ACHN (cell line): ENCODE measurements around the gene IQCK.

Experiments used
- DNase-seq: peaks from one replicate; pipeline ENCODE4 v3.0.0-alpha.2; 2015
- in situ Hi-C: cut with HindIII; loops from 2 replicates; pipeline ENCODE4 v1.10.0; 2017; ENCODE audit warnings: low sequenced_read_pairs, low pct_ligation_motif_present, low pct_unique_long_range_greater_than_20kb

The IQCK gene

DNA sequence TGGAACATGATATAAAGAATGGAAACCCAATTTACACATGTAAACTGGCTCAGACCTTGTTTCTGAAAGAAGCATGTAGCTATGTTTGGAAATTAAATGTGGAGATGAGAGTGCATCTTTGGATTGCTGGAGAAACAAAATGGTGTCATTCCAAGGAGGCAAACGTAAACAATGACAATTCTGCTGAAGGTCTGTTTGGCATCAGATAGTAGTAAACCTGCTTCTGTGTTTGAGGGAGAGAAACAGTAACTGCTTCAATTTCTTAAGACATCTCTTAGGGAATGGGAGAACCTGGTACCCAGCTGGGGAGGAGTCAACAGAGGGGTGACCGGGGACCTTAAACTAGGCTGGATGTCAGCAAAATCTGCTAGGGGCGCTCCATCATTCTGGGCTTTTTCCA, 143.1 kb downstream of the IQCK start:
- DNase-seq: no peak
- in situ Hi-C loops: no loop called here

DNA sequence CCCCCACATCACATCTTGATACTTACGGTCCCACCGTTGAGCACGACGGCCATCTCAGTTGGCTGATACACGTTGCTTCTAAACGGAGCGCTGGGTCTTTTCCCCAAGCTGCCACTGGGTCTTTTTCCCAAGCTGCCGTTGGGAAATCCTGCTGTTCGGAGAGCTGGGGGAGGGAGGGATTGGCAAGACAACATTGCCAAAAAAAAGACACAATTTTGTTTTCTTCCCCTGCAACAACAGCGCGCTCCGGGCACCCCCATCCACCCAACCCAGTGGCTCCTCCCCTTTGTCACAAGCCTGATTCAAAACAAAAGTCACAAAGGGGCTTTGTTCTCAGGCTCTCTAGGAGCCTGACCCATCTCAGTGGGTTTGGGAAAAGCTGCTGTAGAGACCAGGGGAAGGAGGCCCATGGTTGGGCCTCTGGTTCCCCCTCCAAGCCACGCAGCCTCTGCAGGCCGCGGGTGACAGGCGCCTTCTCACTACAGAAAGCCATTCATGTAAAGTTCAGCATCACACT, 143.8 kb downstream of the IQCK start:
- in situ Hi-C loops: no loop called here
- no peak for DNase-seq

DNA sequence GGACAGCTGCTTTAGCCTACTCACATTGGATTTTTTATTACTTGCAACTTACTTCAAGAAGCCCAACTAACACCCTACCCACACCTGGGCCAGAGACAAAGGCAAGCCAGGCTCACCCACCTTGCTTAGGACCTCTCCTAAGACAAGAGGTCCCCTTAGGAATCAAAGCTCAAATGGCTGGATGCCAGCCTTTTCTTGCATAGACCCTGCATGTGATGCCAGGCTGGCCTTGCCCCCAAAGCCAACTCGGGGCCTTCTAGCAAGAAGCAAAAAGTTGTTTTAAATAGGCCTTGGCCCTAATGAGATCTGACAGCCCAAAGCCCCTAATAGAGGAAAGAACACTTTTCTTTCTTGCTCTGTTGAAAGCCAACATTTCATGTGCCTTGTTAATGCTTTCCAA, 145.9 kb downstream of the IQCK start:
- in situ Hi-C loops: no loop called here
- no peak for DNase-seq

- in situ Hi-C loops: no loop called here
- DNase-seq: no peak
Observed at GRCh38 chr16:19864566-19864965, 146.5 kb downstream of the IQCK start.

DNA sequence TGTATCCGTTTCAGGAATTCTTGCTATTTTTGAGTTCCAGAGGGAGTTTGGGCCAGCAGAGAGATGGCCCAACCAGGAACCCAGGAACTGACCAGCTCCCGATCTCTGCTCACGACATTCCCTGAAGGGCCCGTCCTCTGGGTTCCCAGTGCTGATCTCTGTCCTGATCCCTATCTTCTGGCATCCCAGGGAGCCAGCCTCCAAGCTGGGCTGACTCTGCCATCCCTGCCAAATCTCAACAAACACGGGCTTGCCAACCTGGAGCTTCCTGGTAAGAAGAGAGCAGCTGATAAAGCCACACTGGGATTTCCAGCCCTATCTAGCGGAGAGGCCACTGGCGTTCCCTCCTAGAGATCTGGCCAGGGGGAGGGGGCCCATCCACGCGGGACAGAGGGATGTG, 150.3 kb downstream of the IQCK start:
- no peak for DNase-seq
- in situ Hi-C loops: no loop called here

DNA sequence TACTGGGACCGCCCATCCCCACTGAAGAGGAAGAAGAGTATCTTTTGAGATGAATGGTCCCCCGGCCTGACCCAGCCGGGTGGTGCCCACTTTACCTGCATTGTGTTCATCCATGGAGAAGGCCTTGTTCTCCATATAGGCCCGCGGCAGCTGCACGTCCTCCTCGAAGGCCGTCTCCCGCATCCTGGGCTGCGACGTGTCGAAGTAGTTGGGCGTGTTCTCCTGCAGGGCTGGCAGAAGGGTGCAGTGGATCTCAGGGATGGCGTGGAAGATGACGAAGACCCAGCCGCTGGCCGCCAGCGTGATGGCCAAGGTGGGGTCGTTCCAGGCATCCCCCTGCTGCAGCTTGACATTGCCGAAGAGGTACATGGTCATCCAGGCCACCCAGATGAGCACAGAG, 153.7 kb downstream of the IQCK start:
- in situ Hi-C loops: no loop called here
- DNase-seq: no peak

- in situ Hi-C loops: no loop called here
- DNase-seq: no peak
Observed at GRCh38 chr16:19872179-19872863, 154.2 kb downstream of the IQCK start.

DNA sequence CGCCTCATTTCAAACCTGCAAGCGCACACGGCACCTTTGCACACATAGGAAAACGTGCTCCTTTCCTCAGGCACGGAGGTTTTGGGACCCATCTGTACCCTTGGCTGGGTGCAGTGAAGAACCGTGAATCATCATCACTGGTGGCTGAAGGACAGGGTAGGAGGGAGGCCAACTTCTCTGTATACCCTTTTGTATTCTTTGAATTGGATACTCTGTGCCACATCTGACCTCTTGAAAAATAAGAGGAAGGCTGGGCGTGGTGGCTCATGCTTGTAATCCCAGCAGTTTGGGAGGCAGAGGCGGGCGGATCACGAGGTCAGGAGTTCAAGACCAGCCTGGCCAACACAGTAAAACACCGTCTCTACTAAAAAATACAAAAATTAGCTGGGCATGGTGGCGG, 154.9 kb downstream of the IQCK start:
- in situ Hi-C loops: no loop called here
- no peak for DNase-seq

GRCh38 chr16:19874026-19874425, 156.0 kb downstream of the IQCK start:
- in situ Hi-C loops: no loop called here
- DNase-seq: no peak

DNA sequence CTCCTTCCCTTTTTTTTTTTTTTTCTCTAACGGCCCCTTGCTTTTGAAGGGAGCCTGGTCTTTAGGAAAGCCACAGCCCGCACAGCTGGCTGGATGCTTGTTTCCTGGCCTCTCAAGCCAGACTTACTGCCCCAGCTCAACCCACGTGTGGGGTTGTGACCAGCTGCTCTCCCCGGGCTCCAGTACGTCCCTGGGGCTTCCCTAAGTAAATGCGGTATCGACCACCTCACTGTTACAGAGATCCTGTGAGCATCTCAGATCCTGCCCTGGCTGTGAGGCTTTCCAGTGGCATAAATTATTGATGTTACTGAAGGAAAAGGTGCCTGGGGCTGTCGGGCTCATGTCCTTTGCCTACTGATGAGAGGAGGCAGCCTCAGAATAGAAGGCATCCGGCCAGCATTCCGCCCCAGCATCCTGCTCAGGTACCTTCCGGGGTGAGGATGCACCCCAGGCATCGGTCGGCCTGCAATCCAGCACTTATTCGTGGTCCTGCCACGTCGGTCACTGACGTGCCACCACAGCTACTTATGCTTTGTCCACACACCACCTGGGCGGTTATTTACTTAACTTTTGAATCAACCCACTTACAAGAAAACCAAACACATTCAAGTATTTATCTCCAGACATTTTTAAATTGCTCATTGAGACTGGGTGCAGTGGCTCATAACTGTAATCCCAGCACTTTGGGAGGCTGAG, 156.9 kb downstream of the IQCK start:
- in situ Hi-C loops: loop anchor here (25.0 kb wide), 1 partner anchor 263 kb away; no protein-coding TSS in a partner anchor

DNA sequence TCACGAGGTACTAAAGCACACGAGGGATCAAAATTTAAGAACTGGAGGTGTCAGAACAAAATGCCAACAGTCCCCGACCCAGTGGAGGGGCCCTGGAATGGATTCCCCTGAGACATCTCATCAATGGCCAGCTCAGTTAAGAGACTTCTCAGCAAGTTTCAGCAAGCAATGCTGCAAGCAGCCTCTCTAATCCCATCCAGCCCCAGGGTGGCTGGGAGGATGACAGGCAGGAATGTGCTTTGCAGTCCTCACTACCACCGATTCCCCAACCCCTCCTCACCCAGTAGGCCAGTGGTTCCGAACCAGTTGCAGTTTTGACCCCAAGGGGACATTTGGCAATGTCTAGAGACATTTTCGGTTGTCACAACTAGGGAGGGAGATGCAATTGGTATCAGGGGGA, 157.8 kb downstream of the IQCK start:
- no peak for DNase-seq
- in situ Hi-C loops: loop anchor here (25.0 kb wide), 1 partner anchor 264 kb away; no protein-coding TSS in a partner anchor

More for the DNA sequence above, 156.9 kb downstream of the IQCK start:
- no peak for DNase-seq

- no peak for DNase-seq
- in situ Hi-C loops: loop anchor here (25.0 kb wide), 1 partner anchor 264 kb away; no protein-coding TSS in a partner anchor
Observed at GRCh38 chr16:19876501-19877059, 158.5 kb downstream of the IQCK start.

GRCh38 chr16:19878757-19879156, 160.7 kb downstream of the IQCK start:
- DNase-seq: no peak
- in situ Hi-C loops: loop anchor here (25.0 kb wide), 1 partner anchor 266 kb away; no protein-coding TSS in a partner anchor

- DNase-seq: no peak
- in situ Hi-C loops: loop anchor here (25.0 kb wide), 1 partner anchor 267 kb away; no protein-coding TSS in a partner anchor
Observed at GRCh38 chr16:19879241-19879792, 161.2 kb downstream of the IQCK start.

DNA sequence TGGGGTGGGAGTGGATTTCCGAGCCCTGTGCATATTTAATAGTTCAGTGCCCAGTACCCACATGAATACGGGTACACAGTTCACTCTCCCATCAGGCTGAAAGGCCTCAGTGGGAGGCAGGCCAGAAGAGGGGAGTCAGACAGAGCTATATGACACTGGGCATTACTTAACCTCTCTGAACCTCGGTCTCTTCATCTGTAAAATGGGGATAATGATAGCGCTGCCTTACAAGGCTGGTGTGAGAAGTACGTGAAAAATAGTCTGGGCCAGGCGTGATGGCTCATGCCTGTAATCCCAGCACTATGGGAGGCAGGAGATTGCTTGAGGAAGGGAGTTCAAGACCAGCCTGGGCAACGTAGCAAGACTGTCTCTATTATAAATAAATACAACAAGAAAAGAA, 163.0 kb downstream of the IQCK start:
- DNase-seq: no peak
- in situ Hi-C loops: loop anchor here (25.0 kb wide), 1 partner anchor 269 kb away; no protein-coding TSS in a partner anchor

GRCh38 chr16:19881783-19882182, 163.7 kb downstream of the IQCK start:
- no peak for DNase-seq
- in situ Hi-C loops: loop anchor here (25.0 kb wide), 1 partner anchor 269 kb away; no protein-coding TSS in a partner anchor

GRCh38 chr16:19882186-19882585, 164.1 kb downstream of the IQCK start:
- in situ Hi-C loops: loop anchor here (25.0 kb wide), 1 partner anchor 270 kb away; no protein-coding TSS in a partner anchor
- DNase-seq: no peak

- DNase-seq: no peak
- in situ Hi-C loops: loop anchor here (25.0 kb wide), 1 partner anchor 270 kb away; no protein-coding TSS in a partner anchor
Observed at GRCh38 chr16:19882646-19883045, 164.6 kb downstream of the IQCK start.
